Small intestine (tissue), 7 donors: ENCODE data around the gene CAPN8. TPM values are rescaled to one million over a fixed set of nuclear protein-coding genes. Genes with fewer than 3 reads are reported as not detected.

Source experiments
- DNase-seq, 2 donors: peaks; one replicate each; pipeline versions ENCODE4 v3.0.0 to v3.0.0-alpha.2; 2013
- FAIRE-seq: peaks from 2 replicates; lab custom pipeline; 2012; peaks lifted over from hg19 to GRCh38; lab: Jason Lieb, UNC
- H3K27ac ChIP-seq, 3 donors: one replicate each; pipeline ENCODE4 v1.5.1; 2013; ENCODE audit warnings: low read length in 2 of 3, mild to moderate bottlenecking in 2 of 3, control low read depth in 1 of 3, inconsistent platforms in 1 of 3, low read depth in 1 of 3, moderate library complexity in 1 of 3
- H3K27me3 ChIP-seq, 3 donors: one replicate each; pipeline ENCODE4 v1.6.1; 2013; ENCODE audit warnings: low read length in 3 of 3, inconsistent platforms in 1 of 3; ENCODE audit not compliant: control insufficient read depth in 3 of 3, insufficient read depth in 3 of 3
- H3K36me3 ChIP-seq, 3 donors: one replicate each; pipeline ENCODE4 v1.6.1; 2013; ENCODE audit warnings: low read length in 3 of 3, inconsistent platforms in 1 of 3, low read depth in 1 of 3, mild to moderate bottlenecking in 1 of 3, moderate library complexity in 1 of 3; ENCODE audit not compliant: control insufficient read depth in 3 of 3, insufficient read depth in 2 of 3
- H3K4me1 ChIP-seq, 3 donors: one replicate each; pipeline ENCODE4 v1.6.1; 2013; ENCODE audit warnings: low read length in 2 of 3, inconsistent platforms in 1 of 3, low read depth in 1 of 3, mild to moderate bottlenecking in 1 of 3, moderate library complexity in 1 of 3; ENCODE audit not compliant: control insufficient read depth in 3 of 3, insufficient read depth in 2 of 3
- H3K4me3 ChIP-seq, 3 donors: one replicate each; pipeline ENCODE4 v1.5.1; 2013; ENCODE audit warnings: low read length in 3 of 3, control low read depth in 1 of 3, inconsistent platforms in 1 of 3, low read depth in 1 of 3, mild to moderate bottlenecking in 1 of 3, moderate library complexity in 1 of 3
- H3K9me3 ChIP-seq, 2 donors: one replicate each; pipeline ENCODE4 v1.6.1; 2013; ENCODE audit warnings: low read depth in 1 of 2, low read length in 1 of 2; ENCODE audit not compliant: control insufficient read depth in 2 of 2, insufficient read depth in 1 of 2
- WGBS, 3 donors: extraction: QIAGEN DNeasy Blood & Tissue Kit; methylation state at CpG; one replicate each; pipeline ENCODE4 v1.1.7; 2013; 5-methylcytosine and 5-hydroxymethylcytosine counted together
- polyA plus RNA-seq, 4 donors: library from polyadenylated mRNA; stranded (reverse) in 3 of 4; unstranded in 1 of 4; fragments of 200-250 nt in 3 of 4; fragments of 120-200 nt in 1 of 4; gene quantifications; one replicate each; pipeline versions ENCODE4 v1.2.1 to v1.2.3, GENCODE V29; 2013
- donor health status: healthy with polysubstance abuse.
- donor health status: control.
- donor health status: control.
- donor health status: Bipolar disorder and iron deficiency.
- donor health status: healthy.

The CAPN8 gene
- polyA plus RNA-seq, 4 donors: 5.1 to 14.8 (median 11.8) TPM

DNA sequence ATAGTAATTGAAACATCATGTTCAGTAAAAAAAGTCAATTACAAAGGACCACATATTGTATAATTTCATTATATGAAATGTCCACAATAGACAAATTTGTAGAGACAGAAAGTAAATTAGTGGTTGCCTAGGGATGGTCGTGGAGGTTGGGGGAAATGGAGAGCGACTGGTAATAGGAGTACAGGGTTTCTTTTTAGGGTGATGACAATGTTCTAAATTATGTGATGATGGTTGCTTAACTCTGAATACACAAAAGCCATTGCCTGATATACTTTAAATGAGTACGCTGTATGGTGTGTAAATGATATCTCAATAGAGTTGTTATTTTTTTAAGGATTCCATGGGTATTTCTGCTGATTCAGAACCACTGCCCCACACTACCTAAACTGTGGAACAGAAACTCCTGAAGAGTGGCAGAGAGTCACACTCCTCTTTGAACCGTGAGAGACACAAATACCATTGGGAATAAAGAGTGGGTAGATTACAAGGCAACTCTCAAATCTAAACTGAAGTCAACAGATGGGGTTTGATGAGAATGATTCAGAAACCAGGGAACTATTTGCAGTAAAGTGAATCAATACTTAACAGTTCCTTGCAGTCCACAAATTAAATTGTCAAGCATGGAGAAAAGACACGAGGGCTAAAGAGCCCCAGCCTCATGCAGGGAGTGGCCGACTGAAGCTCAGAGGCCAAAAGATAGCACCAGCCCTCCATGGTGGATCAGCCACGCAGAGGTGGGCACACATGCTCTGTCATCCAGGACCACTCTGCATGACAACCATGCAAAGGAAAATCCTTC is 118.0 kb downstream of the CAPN8 start:
- 73 to 84% (median 74%) methylated on average over 7 of the region's 7 CpGs for WGBS, 3 donors
- no peak for FAIRE-seq

DNA sequence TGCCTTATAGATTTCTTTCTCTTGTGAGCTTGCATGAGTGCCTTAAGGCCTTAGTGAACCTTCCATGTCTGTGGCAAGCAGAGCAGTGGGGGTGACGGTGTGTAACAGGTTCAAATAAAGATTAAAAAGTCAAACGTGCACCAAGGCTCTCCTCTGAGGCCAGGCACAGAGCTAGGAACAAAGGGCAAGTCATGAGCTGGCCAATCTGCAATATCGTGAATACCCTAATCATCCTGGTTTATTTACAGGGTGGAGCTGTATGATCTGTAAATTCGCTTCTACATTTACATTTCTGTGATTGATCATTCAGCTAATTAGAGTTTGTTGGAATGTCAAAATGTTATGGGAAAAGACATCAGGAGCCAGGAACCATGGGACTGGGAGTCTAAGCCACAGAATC is 120.2 kb downstream of the CAPN8 start:
- H3K36me3 ChIP-seq: no peaks in the 10 kb centered on the region
- FAIRE-seq: no peak
- no peaks in the 10 kb centered on the region for H3K27me3 ChIP-seq
- peaks cover 0 to 5% (median 0%) of the 10 kb centered on the region in 3 donors for H3K4me1 ChIP-seq
- H3K4me3 ChIP-seq: no peak overlapping the region
- H3K9me3 ChIP-seq: no peaks in the 10 kb centered on the region
- H3K27ac ChIP-seq: no peak overlapping the region
- 9 to 59% (median 30%) methylated on average over 4 of the region's 4 CpGs for WGBS, 3 donors
- peak; percentile 17 to 68 for DNase-seq

More for the DNA sequence above, 118.0 kb downstream of the CAPN8 start:
- Histone ChIP-seq H3K4me1 (peaks cover 0 to 6% (median 0%) of the 10 kb centered on the region in 3 donors), H3K27me3 (no peaks in the 10 kb centered on the region), H3K36me3 (no peaks in the 10 kb centered on the region), H3K9me3 (no peaks in the 10 kb centered on the region), H3K27ac (no peak overlapping the region), H3K4me3 (no peak overlapping the region)
- DNase-seq: no peak

DNA sequence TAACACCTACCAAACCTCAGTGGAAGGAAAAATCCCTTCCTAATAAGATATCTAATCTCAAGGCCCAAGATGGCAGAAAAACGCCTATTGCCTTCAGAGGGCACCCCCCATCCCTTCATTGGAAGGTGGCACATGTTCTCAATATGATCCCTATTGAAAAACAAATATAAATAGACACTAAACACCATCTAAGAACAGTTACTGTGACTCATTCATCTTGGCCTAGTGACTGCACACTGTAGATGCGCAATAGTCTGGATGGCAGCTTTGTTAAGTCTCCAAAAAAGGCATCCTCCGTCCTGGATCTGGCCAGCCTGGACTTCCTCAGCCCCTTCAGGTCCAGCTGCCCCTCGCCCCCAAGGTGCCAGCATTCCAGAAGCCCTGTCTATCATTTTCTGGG is 121.9 kb downstream of the CAPN8 start:
- FAIRE-seq (no peak), DNase-seq (no peak)
- Histone ChIP-seq H3K4me1 (no peaks in the 10 kb centered on the region), H3K27me3 (no peaks in the 10 kb centered on the region), H3K4me3 (no peak overlapping the region), H3K27ac (no peak overlapping the region), H3K36me3 (no peaks in the 10 kb centered on the region), H3K9me3 (no peaks in the 10 kb centered on the region)
- WGBS, 3 donors: 70 to 84% (median 79%) methylated on average over 4 of the region's 4 CpGs

DNA sequence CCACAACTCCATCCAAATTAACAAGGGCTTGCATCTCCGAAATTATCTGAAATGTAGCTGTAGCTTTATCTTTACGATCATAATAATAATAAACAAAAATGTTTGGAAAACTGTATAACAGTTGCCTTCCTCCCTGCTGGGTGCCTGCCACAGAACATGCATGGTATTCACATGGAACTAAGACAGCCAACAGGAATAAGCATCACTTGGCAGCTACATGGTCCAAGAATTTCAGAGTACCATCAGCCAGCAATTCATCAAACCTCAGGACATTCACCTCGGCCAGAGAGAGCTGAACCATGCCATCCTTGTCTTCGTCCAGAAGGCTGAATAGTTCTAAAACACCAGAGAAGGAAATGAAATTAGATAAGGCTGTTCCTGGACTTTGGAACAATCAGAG is 122.7 kb downstream of the CAPN8 start:
- no peak overlapping the region for H3K27ac ChIP-seq
- H3K36me3 ChIP-seq: no peaks in the 10 kb centered on the region
- FAIRE-seq: no peak
- H3K4me1 ChIP-seq: no peaks in the 10 kb centered on the region
- H3K9me3 ChIP-seq: no peaks in the 10 kb centered on the region
- no peaks in the 10 kb centered on the region for H3K27me3 ChIP-seq
- peak in 1 of 2 donors; percentile 5 for DNase-seq
- H3K4me3 ChIP-seq: no peak overlapping the region
- 33 to 55% (median 46%) methylated on average over 4 of the region's 4 CpGs for WGBS, 3 donors

DNA sequence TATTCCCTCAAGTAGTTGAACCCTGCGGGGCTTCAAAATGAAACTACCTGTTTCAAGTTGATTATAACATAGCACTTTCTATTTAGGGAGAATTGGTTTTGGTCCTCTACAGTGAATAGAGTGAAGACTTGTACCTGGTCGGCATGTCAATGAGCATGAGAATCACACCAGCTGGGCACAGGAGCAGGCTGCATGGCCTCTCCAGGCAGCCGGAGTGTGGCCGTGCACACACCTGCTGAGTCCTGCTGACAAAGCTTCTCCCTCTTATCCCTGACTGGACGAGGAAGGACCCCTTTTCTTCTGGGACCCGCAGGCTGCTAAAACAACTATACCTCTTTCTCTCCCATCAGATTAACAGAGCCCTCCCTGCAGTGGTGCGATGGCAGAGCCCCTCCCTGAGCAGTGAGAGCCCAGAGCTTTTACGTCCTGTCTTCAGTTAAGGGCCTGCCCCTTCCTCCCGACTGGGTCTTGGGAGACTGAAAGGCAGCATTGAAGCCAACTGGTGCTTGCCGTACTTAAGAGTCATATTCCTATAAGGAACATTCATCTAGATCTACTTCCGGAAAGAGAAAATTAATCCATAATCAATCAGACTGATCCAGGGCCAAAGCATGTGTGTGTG is 124.9 kb downstream of the CAPN8 start:
- WGBS, 3 donors: 79 to 89% (median 80%) methylated on average over 11 of the region's 11 CpGs
- no peaks in the 10 kb centered on the region for H3K27me3 ChIP-seq
- no peaks in the 10 kb centered on the region for H3K4me1 ChIP-seq
- no peak for DNase-seq
- no peaks in the 10 kb centered on the region for H3K36me3 ChIP-seq
- FAIRE-seq: no peak
- no peak overlapping the region for H3K27ac ChIP-seq
- no peak overlapping the region for H3K4me3 ChIP-seq
- H3K9me3 ChIP-seq: no peaks in the 10 kb centered on the region

DNA sequence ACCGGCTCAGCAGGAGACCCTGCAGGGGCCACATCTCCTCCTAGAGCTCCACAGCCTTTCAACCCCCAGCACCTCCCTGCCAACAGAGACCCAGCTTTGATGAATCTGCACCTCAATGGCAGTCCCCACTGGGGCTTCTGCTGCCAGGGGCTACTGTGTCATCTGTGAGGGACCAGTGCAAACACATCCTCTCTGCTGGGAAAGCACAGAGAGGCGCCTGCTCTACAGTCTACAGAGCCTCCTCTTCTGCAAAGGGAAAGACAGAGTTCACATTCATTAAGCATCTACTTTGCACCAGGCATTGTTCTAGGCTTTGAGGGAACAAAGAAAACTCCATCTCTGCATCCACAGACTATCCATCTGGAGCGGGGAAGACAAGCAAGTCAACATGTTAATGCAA is 125.8 kb downstream of the CAPN8 start:
- Histone ChIP-seq H3K4me1 (no peaks in the 10 kb centered on the region), H3K27ac (no peak overlapping the region), H3K9me3 (no peaks in the 10 kb centered on the region), H3K36me3 (no peaks in the 10 kb centered on the region), H3K4me3 (no peak overlapping the region), H3K27me3 (no peaks in the 10 kb centered on the region)
- no peak for DNase-seq
- 82 to 93% (median 88%) methylated on average over 3 of the region's 3 CpGs for WGBS, 3 donors
- no peak for FAIRE-seq

DNA sequence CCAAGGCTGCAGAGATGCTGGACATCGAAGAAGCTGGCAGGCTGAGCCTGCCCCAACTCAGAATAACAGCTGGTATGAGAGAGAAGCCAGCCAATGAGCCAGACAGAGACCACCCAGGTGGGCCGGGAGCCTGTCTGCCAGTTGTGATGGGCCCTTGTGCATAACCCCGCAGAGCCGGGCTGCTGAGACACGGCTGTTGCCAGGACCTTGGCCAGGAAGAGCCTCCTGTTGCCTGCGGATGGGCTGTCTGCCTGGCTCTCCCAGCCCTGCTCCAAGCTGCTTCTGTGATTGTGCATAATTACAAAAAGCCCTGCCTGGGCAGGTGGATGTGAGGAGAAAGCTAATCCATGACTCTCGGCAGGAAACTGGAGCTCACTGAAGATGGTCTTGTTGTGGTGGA is 126.5 kb downstream of the CAPN8 start:
- no peaks in the 10 kb centered on the region for H3K27me3 ChIP-seq
- H3K4me1 ChIP-seq: no peaks in the 10 kb centered on the region
- no peak for FAIRE-seq
- no peaks in the 10 kb centered on the region for H3K9me3 ChIP-seq
- no peak for DNase-seq
- 71 to 90% (median 82%) methylated on average over 7 of the region's 7 CpGs for WGBS, 3 donors
- no peak overlapping the region for H3K27ac ChIP-seq
- H3K36me3 ChIP-seq: no peaks in the 10 kb centered on the region
- H3K4me3 ChIP-seq: no peak overlapping the region

DNA sequence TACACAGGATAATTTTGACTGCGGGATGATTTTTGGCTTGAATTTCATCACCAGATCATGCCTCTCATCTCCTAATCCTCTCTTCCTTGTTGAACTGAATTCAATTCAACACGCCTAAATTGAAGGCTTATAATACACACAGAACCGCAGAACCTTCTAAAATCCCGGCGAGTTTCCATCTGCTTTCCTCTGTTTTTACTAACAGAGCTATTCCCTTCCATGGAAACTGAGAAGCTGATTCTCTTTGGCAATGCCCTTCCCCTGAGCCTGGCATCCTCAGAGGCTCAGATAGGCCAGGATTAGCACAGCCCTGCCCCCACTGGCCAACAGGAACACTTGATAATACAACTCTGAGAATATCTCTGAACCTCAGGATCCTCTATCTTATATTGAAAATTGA is 130.2 kb downstream of the CAPN8 start:
- no peaks in the 10 kb centered on the region for H3K27me3 ChIP-seq
- no peaks in the 10 kb centered on the region for H3K9me3 ChIP-seq
- no peak overlapping the region for H3K4me3 ChIP-seq
- 76 to 92% (median 90%) methylated on average over 5 of the region's 5 CpGs for WGBS, 3 donors
- FAIRE-seq: no peak
- no peaks in the 10 kb centered on the region for H3K4me1 ChIP-seq
- no peak for DNase-seq
- H3K36me3 ChIP-seq: no peaks in the 10 kb centered on the region
- no peak overlapping the region for H3K27ac ChIP-seq
